22Rv1 (cell line): ENCODE measurements around the gene SPINK1.
A peak's percentile ranks its signal among the peaks of the same experiment; 100 is the strongest.

Experiments used
- H3K27ac ChIP-seq: fragments of 450-650 bp; 2 replicates; pipeline ENCODE4 v1.5.1; 2017
- ZFX ChIP-seq: fragments of 450-650 bp; IDR thresholded peaks from 2 replicates; pipeline ENCODE4 v1.6.1; 2017; ENCODE audit warnings: antibody characterized with exemption, borderline replicate concordance
- TF ChIP-seq, protein P1 (sequence below): fragments of 450-650 bp; IDR thresholded peaks from 2 replicates; pipeline ENCODE4 v1.5.1; 2017; ENCODE audit warnings: mild to moderate bottlenecking

Gene SPINK1

DNA sequence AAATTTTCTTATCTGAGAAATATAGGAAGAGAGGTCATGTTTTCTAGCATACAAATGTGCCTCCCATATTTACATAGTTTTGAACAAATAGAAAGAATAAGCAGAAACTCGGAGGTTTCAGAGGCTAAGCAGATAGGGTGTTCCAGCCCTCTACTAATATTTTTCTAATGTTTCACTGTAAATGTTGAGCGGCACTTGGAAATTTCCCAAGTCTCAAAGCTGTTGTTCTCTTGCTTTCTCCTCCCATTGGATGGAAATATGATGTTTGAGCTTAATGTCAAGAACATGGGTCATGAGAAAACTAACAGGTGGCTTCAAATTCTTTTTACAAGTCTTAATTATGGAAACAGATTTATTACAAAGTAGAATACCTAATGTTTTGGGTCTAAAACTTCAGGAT lies 5.1 kb downstream of the SPINK1 start:
- TF ChIP-seq, protein P1, sequence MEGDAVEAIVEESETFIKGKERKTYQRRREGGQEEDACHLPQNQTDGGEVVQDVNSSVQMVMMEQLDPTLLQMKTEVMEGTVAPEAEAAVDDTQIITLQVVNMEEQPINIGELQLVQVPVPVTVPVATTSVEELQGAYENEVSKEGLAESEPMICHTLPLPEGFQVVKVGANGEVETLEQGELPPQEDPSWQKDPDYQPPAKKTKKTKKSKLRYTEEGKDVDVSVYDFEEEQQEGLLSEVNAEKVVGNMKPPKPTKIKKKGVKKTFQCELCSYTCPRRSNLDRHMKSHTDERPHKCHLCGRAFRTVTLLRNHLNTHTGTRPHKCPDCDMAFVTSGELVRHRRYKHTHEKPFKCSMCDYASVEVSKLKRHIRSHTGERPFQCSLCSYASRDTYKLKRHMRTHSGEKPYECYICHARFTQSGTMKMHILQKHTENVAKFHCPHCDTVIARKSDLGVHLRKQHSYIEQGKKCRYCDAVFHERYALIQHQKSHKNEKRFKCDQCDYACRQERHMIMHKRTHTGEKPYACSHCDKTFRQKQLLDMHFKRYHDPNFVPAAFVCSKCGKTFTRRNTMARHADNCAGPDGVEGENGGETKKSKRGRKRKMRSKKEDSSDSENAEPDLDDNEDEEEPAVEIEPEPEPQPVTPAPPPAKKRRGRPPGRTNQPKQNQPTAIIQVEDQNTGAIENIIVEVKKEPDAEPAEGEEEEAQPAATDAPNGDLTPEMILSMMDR: no peak
- no peak for TF ChIP-seq ZFX
- H3K27ac ChIP-seq: peak overlapping the region; percentile 99

DNA sequence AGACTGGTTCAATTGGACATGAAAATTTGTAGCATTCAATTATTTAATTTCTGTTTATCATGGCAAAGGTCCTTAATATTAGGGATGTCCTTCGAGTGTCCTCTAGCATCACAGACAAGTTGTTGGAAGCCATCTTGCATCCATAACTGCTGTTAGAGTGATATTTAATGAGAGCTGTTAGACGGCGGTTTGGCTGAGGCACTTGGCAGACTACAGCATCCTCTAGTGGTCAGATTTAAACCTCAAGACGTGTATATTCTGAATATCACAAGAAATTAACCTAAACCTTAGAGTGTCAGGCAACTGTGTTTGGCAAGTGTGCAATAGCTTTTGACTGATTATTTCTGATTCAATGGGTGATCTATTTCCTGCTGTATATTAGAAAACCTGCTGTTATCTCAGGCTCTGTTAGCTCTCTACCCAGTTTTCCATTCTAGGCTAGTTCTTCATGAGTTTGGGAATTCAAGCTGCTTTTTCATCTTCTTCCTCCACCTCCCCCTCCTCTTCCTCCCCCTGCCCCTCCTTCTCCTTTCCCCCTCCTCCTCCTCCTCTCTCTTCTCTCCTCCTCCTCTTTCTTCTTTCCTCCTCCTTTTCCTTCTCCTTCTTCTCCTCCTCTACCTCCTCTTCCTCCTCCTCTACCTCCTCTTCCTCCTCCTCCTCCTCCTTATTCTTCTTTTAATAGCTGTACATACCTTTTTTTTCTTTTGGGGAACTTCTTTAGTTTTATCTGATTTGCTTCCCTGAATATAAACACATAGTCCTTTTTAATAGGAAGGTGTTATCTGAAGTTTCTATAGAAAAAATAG lies 8.6 kb downstream of the SPINK1 start:
- H3K27ac ChIP-seq: peak overlapping the region; percentile 99
- TF ChIP-seq, protein P1: peak; percentile 97
- no peak for TF ChIP-seq ZFX

DNA sequence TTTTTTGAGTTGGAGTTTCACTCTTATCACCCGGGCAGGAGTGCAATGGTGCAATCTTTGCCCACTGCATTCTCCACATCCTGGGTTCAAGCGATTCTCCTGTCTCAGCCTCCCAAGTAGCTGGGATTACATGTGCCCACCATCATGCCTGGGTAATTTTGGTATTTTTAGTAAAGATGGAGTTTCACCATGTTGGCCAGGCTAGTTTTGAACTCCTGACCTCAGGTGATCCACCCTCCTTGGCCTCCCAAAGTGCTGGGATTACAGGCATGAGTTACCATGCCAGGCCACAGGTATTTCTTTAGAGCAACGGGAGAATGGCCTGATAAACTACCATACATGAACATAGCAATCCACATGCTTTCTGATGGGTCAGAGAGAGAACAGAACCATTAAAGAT lies 9.2 kb downstream of the SPINK1 start:
- H3K27ac ChIP-seq: peak overlapping the region; percentile 99

DNA sequence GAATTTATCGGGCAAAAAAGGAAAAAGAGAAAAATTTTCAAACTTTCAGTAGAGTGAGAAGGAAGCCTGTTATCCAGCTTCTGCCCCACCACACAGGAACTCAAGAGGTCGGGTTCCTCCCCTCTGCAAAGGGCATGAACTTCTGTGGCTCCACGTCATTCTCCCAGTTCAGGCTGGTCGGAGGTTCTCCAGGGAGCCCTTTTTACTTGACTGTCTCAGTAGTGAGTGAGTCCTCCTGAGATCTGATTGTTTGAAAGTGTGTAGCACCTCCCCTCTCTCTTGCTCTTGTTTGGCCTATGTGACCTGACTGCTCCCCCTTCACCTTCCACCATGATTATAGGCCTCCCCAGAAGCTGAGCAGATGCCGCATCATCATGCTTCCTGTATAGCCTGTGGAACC lies 9.7 kb downstream of the SPINK1 start:
- no peak for TF ChIP-seq ZFX
- peak overlapping the region; percentile 99 for H3K27ac ChIP-seq

DNA sequence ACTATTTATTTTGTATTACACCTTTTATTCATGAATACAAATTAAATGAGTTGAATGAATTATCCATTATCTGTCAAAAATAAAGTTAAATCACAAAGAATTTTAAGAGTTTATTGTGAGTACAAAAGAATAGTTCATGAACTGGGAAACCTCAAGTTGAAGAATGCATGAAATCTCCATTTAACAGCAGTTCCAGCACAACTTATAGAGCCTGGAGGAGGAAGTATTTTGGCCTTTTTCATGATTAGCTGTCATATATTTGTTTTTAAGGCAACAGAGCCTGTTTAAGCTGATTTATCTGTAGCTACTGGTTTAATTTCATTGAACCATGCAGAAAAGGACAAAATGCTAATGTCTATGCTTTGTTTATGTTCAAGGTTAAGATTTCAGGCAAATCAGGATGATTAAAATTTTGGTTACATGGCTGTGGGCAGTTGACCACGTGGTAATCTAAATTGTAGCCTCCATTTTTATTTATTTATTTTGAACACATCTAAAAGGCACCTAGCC lies 12.2 kb downstream of the SPINK1 start:
- TF ChIP-seq, protein P1: no peak
- TF ChIP-seq ZFX: no peak
- no peak overlapping the region for H3K27ac ChIP-seq

DNA sequence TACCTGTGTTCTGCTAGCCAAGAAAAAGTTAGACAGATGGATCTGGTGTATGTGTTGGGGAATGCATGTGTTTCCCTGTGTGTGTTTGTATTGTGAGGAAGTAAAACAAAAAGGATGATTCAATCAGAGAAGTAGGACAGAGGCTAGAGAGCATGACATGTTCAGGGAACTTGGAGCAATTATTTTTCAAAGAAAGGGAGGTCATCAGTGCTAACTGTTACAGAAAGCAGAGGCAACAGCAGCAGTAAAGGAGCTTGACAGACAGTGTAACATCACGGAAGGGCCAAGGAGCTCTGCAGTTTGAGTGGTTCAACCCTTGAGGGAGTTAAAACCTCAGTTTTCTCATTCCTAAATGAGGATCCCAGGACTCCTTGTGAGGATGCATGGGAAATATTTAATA lies 13.2 kb downstream of the SPINK1 start:
- no peak for TF ChIP-seq ZFX
- TF ChIP-seq, protein P1: no peak
- H3K27ac ChIP-seq: peak overlapping the region; percentile 17; the same call in 1 of the 2 replicates

DNA sequence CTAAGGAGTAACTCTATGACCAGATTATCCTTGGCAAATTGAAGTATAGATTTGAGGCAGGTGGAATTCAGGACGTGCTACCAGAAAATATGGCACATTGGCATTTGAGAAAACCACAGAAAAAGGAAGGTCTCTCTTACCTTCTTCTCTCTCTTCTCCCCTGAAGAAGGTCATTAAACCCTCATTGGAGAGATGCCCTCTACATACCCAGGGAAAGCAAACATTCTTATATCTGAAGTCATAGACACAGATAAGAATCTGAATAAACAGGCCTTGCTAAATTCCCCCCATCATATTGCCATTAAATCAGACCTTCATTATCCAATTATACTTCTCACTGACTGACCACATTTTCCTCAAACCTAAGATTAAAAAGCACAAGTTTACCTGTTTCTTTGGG lies 17.8 kb downstream of the SPINK1 start:
- no peak for TF ChIP-seq ZFX
- H3K27ac ChIP-seq: 0 out of 2 replicates have a peak overlapping the region, but pooled peaks have one; percentile 1

DNA sequence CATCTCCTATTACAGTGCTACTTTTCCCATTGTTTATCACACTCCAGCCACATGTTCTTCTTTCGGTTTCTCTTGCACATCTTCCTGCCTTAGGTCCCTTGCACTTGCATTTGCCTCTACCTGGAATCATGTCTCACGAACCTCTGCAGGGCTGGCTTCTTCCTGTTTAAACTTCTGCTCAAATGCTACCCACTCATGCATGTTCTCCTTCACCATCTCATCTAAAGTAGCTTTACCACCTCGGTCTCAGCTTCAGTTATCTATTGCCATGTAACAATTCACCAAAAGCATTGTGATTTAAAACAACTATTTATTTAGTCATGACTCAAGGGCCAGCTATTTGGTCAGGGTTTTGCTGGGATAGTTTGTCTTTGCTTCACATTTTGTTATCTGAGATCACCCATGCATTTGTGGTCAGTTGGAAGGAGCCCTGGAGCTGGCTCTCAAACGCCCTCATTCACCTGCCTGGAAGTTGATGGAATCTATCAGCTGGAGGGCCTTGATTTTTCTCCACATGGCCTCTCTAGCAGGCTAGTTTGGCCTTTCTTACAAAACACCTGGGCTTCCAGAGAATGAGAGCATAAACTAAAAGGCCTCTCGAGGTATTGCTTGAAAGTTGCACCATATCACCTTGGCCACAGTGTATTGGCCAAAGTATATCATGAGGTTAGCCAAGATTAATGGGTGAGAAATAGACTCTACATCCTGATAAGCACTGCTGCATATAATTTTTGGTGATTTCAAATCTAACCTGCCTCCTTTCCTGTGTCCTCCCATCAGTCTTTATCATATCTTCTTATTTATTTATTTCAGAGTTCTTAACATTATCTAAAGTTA lies 21.4 kb downstream of the SPINK1 start:
- H3K27ac ChIP-seq: no peak overlapping the region
- TF ChIP-seq, protein P1: no peak
- no peak for TF ChIP-seq ZFX
